Measurements from ENCODE around the gene PYM1.

Gene PYM1

GRCh38 chr12:55861871-55862270 lies 65.8 kb downstream of the PYM1 start:
- no peak overlapping the region for H3K4me3 ChIP-seq (ENCODE audit: low read depth, low read length)
- no peak for DNase-seq (ENCODE audit: low read depth)

GRCh38 chr12:55861396-55861795 lies 66.3 kb downstream of the PYM1 start:
- no peak for DNase-seq (ENCODE audit: low read depth)
- no peak overlapping the region for H3K4me3 ChIP-seq (ENCODE audit: low read depth, low read length)

GRCh38 chr12:55852740-55853139 lies 75.0 kb downstream of the PYM1 start:
- no peak for DNase-seq (ENCODE audit: low read depth)
- H3K4me3 ChIP-seq (ENCODE audit: low read depth, low read length), result no peak overlapping the region
